GM12873 (cell line): ENCODE results near the gene SMIM26.

Experiments used
- CTCF ChIP-seq: IDR thresholded peaks from 2 replicates; pipeline ENCODE4 v1.5.1; 2012; ENCODE audit warnings: low read depth, mild to moderate bottlenecking, moderate library complexity, low read length, control low read depth; ENCODE audit not compliant: insufficient read depth; ENCODE audit errors: missing control alignments

The SMIM26 gene

GRCh38 chr20:18580012-18580411 is 12.8 kb downstream of the SMIM26 start:
- no peak for TF ChIP-seq CTCF

GRCh38 chr20:18585134-18585533 is 17.9 kb downstream of the SMIM26 start:
- TF ChIP-seq CTCF: no peak

- peak; percentile 76 for TF ChIP-seq CTCF
Measured at GRCh38 chr20:18587665-18588573, 20.7 kb downstream of the SMIM26 start, which contains the start of gene DTD1. DTD1 (plus strand) TSS chr20:18588054; CDS start chr20:18588073, 19 bp downstream.

- TF ChIP-seq CTCF: no peak
Measured at GRCh38 chr20:18588574-18588933, 21.3 kb downstream of the SMIM26 start.

- TF ChIP-seq CTCF: no peak
Measured at GRCh38 chr20:18589941-18590674, 22.9 kb downstream of the SMIM26 start.

- no peak for TF ChIP-seq CTCF
Measured at GRCh38 chr20:18596270-18596669, 29.0 kb downstream of the SMIM26 start.

- no peak for TF ChIP-seq CTCF
Measured at GRCh38 chr20:18609741-18610140, 42.5 kb downstream of the SMIM26 start.
